Keratinocyte (primary cell): ENCODE results near the gene UBA52. TPM values are rescaled to one million over a fixed set of nuclear protein-coding genes. Genes with fewer than 3 reads are reported as not detected.

ENCODE experiments used
- DNase-seq: peaks from one replicate; pipeline ENCODE4 v3.0.0-alpha.2; 2011; ENCODE audit warnings: low read depth, missing footprints, low spot score
- FAIRE-seq: peaks from 2 replicates; lab custom pipeline; 2011; peaks lifted over from hg19 to GRCh38; lab: Jason Lieb, UNC
- H2AFZ ChIP-seq: 2 replicates; pipeline ENCODE4 v1.6.0; 2012; ENCODE audit warnings: low read length, control low read depth, inconsistent platforms; ENCODE audit not compliant: control insufficient read depth
- H3K27ac ChIP-seq: 2 replicates; pipeline ENCODE4 v1.5.1; 2011; ENCODE audit warnings: low read length; ENCODE audit not compliant: control insufficient read depth, insufficient read depth
- H3K27me3 ChIP-seq: 3 replicates; pipeline ENCODE4 v1.6.0; 2011; ENCODE audit warnings: low read length; ENCODE audit not compliant: control insufficient read depth, insufficient read depth; ENCODE audit errors: extremely low read depth
- H3K36me3 ChIP-seq, 2 experiments: 2 replicates in 1 of 2; 3 replicates in 1 of 2; pipeline ENCODE4 v1.5.1; 2011; ENCODE audit warnings: low read length in 2 of 2, mild to moderate bottlenecking in 1 of 2; ENCODE audit not compliant: control insufficient read depth in 2 of 2, insufficient read depth in 2 of 2; ENCODE audit errors: extremely low read depth in 1 of 2
- H3K4me1 ChIP-seq: 3 replicates; pipeline ENCODE4 v1.5.1; 2011; ENCODE audit warnings: low read length; ENCODE audit not compliant: control insufficient read depth, insufficient read depth; ENCODE audit errors: extremely low read depth
- H3K4me2 ChIP-seq: 3 replicates; pipeline ENCODE4 v1.6.0; 2011; ENCODE audit warnings: low read depth, low read length; ENCODE audit not compliant: control insufficient read depth, insufficient read depth; ENCODE audit errors: extremely low read depth
- H3K4me3 ChIP-seq, 3 experiments: fragments of 200-600 bp in 1 of 3; sonication (generic) in 1 of 3; 2 replicates in 2 of 3; 3 replicates in 1 of 3; pipeline ENCODE4 v1.5.1; 2011 to 2016; ENCODE audit warnings: low read length in 3 of 3, mild to moderate bottlenecking in 3 of 3, control low read depth in 2 of 3, inconsistent platforms in 1 of 3, low read depth in 1 of 3, mixed read lengths in 1 of 3, mixed run types in 1 of 3, moderate library complexity in 1 of 3; ENCODE audit not compliant: control insufficient read depth in 2 of 3, insufficient read depth in 2 of 3; ENCODE audit errors: extremely low read depth in 1 of 3
- H3K79me2 ChIP-seq: 2 replicates; pipeline ENCODE4 v1.6.0; 2012; ENCODE audit warnings: low read length; ENCODE audit not compliant: control insufficient read depth, insufficient read depth
- H3K9ac ChIP-seq: 3 replicates; pipeline ENCODE4 v1.6.0; 2011; ENCODE audit warnings: low read length; ENCODE audit not compliant: control insufficient read depth, insufficient read depth; ENCODE audit errors: extremely low read depth
- H3K9me1 ChIP-seq: 3 replicates; pipeline ENCODE4 v1.6.0; 2011; ENCODE audit warnings: low read length; ENCODE audit not compliant: control insufficient read depth, insufficient read depth; ENCODE audit errors: extremely low read depth
- H3K9me3 ChIP-seq: 2 replicates; pipeline ENCODE4 v1.5.1; 2012; ENCODE audit warnings: low read depth, low read length; ENCODE audit not compliant: control insufficient read depth
- H4K20me1 ChIP-seq: 3 replicates; pipeline ENCODE4 v1.6.0; 2011; ENCODE audit warnings: low read length; ENCODE audit not compliant: control insufficient read depth, insufficient read depth; ENCODE audit errors: extremely low read depth
- CTCF ChIP-seq, 3 experiments: IDR thresholded peaks in 1 of 3; conservative IDR thresholded peaks in 1 of 3; optimal IDR thresholded peaks in 1 of 3; 2 replicates in 2 of 3; 3 replicates in 1 of 3; pipeline versions ENCODE3 to v1.5.1; 2011; ENCODE audit warnings: low read length in 3 of 3, mild to moderate bottlenecking in 3 of 3, moderate library complexity in 2 of 3, control low read depth in 1 of 3, inconsistent platforms in 1 of 3; ENCODE audit not compliant: insufficient read depth in 2 of 3; ENCODE audit errors: extremely low read depth in 1 of 3
- EZH2 ChIP-seq: IDR thresholded peaks from one replicate; pipeline ENCODE4 v1.6.1; 2012; ENCODE audit warnings: inconsistent platforms, mild to moderate bottlenecking, low read length, moderate library complexity
- dilution Hi-C: fragments of 300-500 bp; cut with MboI; formaldehyde crosslinking; loops from one replicate; pipeline ENCODE4 v1.7.0; 2020; ENCODE audit warnings: low sequenced_read_pairs; ENCODE audit not compliant: extremely low pct_ligation_motif_present
- polyA plus RNA-seq, 5 experiments: library from polyadenylated mRNA; depleted of rRNA in 3 of 5; stranded (reverse) in 3 of 5; stranded (forward) in 1 of 5; unstranded in 1 of 5; fragments of >200 nt; gene quantifications; 1 replicate in 1 of 5; 2 replicates in 3 of 5; 3 replicates in 1 of 5; pipeline versions ENCODE4 v1.2.1 to v1.2.3, GENCODE V29; 2011 to 2012; ENCODE audit warnings: missing spikeins in 2 of 5, low read depth in 1 of 5, low replicate concordance in 1 of 5

The UBA52 gene
- polyA plus RNA-seq, 1 donor (not counting 4 experiments of a cell fraction or from before 2014, with no cell fraction given) = 1,376 TPM

GRCh38 chr19:18542941-18543813, 28.5 kb upstream of the UBA52 start, which contains the start of gene FKBP8:
Gene FKBP8, minus strand, starts transcription at chr19:18543573. Its CDS starts 1,603 bp downstream, at chr19:18541970.
- no peak for TF ChIP-seq EZH2
- no peak for TF ChIP-seq CTCF (optimal IDR thresholded peaks at IDR 0.05 in 1 of 3, IDR thresholded peaks at IDR 0.05 in 1 of 3, conservative IDR thresholded peaks at IDR 0.05 in 1 of 3; ENCODE audit: extremely low read depth in 1 of 3, insufficient read depth in 2 of 3, low read length in 3 of 3)
- Histone ChIP-seq H3K27me3 (no peaks in the 10 kb centered on the region), H3K9me1 (no peaks in the 10 kb centered on the region), H3K9ac (peak within 1 kb of the TSS; percentile 80), H3K4me1 (peaks cover 11% of the 10 kb centered on the region), H3K27ac (peak within 1 kb of the TSS; percentile 52), H4K20me1 (no peaks in the 10 kb centered on the region), H3K4me3 (peak within 1 kb of the TSS; percentile 74 to 84 (median 79)), H3K36me3 (peaks cover 10 to 16% of the 10 kb centered on the region in 2 experiments), H3K4me2 (peak within 1 kb of the TSS; percentile 98), H3K9me3 (no peaks in the 10 kb centered on the region), H3K79me2 (peaks cover 13% of the 10 kb centered on the region), H2AFZ (peak within 1 kb of the TSS; percentile 90)
- DNase-seq (no peak), FAIRE-seq (no peak)
- dilution Hi-C loops = no loop called here

- dilution Hi-C loops = no loop called here
Observed at GRCh38 chr19:18543814-18544475, 27.7 kb upstream of the UBA52 start.

More at GRCh38 chr19:18543814-18544475, 27.7 kb upstream of the UBA52 start:
- Histone ChIP-seq H3K9me1 (no peaks in the 10 kb centered on the region), H2AFZ (peak overlapping the region; percentile 90), H3K9ac (peak overlapping the region; percentile 50), H3K4me1 (peaks cover 11% of the 10 kb centered on the region), H3K36me3 (peaks cover 10 to 13% of the 10 kb centered on the region in 2 experiments), H3K4me3 (peak overlapping the region; percentile 42 to 74 (median 56)), H3K4me2 (peak overlapping the region; percentile 86), H4K20me1 (no peaks in the 10 kb centered on the region), H3K27me3 (no peaks in the 10 kb centered on the region), H3K9me3 (no peaks in the 10 kb centered on the region), H3K79me2 (peaks cover 13% of the 10 kb centered on the region), H3K27ac (peak overlapping the region; percentile 17)
- DNase-seq (peak; percentile 54), FAIRE-seq (no peak)
- TF ChIP-seq CTCF (optimal IDR thresholded peaks at IDR 0.05 in 1 of 3, IDR thresholded peaks at IDR 0.05 in 1 of 3, conservative IDR thresholded peaks at IDR 0.05 in 1 of 3; ENCODE audit: extremely low read depth in 1 of 3, insufficient read depth in 2 of 3, low read length in 3 of 3) = peak; percentile 19 to 55 (median 20)
- no peak for TF ChIP-seq EZH2
